HG02798 (cell line): ENCODE measurements around the gene DUSP16.

Experiments used
- ATAC-seq: cut with Tn5 transposase; IDR thresholded peaks from one replicate; pipeline ENCODE4 v1.9.1; 2021; ENCODE audit warnings: mild to moderate bottlenecking; ENCODE audit not compliant: unreplicated experiment, poor library complexity

Gene DUSP16

GRCh38 chr12:12449533-12450025 lies 113.1 kb downstream of the DUSP16 start:
- ATAC-seq = no peak

- no peak for ATAC-seq
Measured at GRCh38 chr12:12447837-12448236, 114.8 kb downstream of the DUSP16 start.

- ATAC-seq = no peak
Measured at GRCh38 chr12:12447236-12447635, 115.4 kb downstream of the DUSP16 start.

GRCh38 chr12:12446786-12447185 lies 115.9 kb downstream of the DUSP16 start:
- no peak for ATAC-seq

- no peak for ATAC-seq
Measured at GRCh38 chr12:12445882-12446181, 116.8 kb downstream of the DUSP16 start.

GRCh38 chr12:12445165-12445881 lies 117.3 kb downstream of the DUSP16 start:
- no peak for ATAC-seq

- ATAC-seq = no peak
Measured at GRCh38 chr12:12443431-12443878, 119.2 kb downstream of the DUSP16 start.

- ATAC-seq = no peak
Measured at GRCh38 chr12:12442548-12443071, 120.1 kb downstream of the DUSP16 start.

GRCh38 chr12:12441843-12442461 lies 120.7 kb downstream of the DUSP16 start:
- ATAC-seq = no peak

- no peak for ATAC-seq
Measured at GRCh38 chr12:12441429-12441807, 121.2 kb downstream of the DUSP16 start.

- no peak for ATAC-seq
Measured at GRCh38 chr12:12440784-12441428, 121.8 kb downstream of the DUSP16 start.

GRCh38 chr12:12439636-12440035 lies 123.0 kb downstream of the DUSP16 start:
- ATAC-seq = no peak

GRCh38 chr12:12436831-12437345 lies 125.8 kb downstream of the DUSP16 start:
- ATAC-seq = no peak

GRCh38 chr12:12433203-12433731 lies 129.4 kb downstream of the DUSP16 start:
- ATAC-seq = no peak

- no peak for ATAC-seq
Measured at GRCh38 chr12:12432364-12432763, 130.3 kb downstream of the DUSP16 start.

GRCh38 chr12:12428961-12429657 lies 133.6 kb downstream of the DUSP16 start:
- ATAC-seq = no peak

- ATAC-seq = no peak
Measured at GRCh38 chr12:12428047-12428446, 134.6 kb downstream of the DUSP16 start.

GRCh38 chr12:12427568-12427967 lies 135.1 kb downstream of the DUSP16 start:
- ATAC-seq = no peak

GRCh38 chr12:12425616-12426015 lies 137.0 kb downstream of the DUSP16 start:
- ATAC-seq = no peak

- no peak for ATAC-seq
Measured at GRCh38 chr12:12425001-12425400, 137.7 kb downstream of the DUSP16 start.
